ENCODE results near the gene UPK2.

The UPK2 gene

GRCh38 chr11:118913411-118914125 is 42.5 kb upstream of the UPK2 start:
- Histone ChIP-seq H3K4me1 (ENCODE audit: control insufficient read depth, insufficient read depth, low read length) (peaks cover 76% of the 10 kb centered on the region), H3K9ac (ENCODE audit: low read length) (peak overlapping the region; percentile 2), H3K36me3 (ENCODE audit: control insufficient read depth, insufficient read depth, low read length) (no peaks in the 10 kb centered on the region), H3K27me3 (ENCODE audit: control insufficient read depth, insufficient read depth, low read length) (peaks cover 2% of the 10 kb centered on the region), H3K27ac (ENCODE audit: low read depth, low read length) (peak overlapping the region; percentile 91), H3K4me3 (ENCODE audit: low read length) (peak overlapping the region; percentile 31)

DNA sequence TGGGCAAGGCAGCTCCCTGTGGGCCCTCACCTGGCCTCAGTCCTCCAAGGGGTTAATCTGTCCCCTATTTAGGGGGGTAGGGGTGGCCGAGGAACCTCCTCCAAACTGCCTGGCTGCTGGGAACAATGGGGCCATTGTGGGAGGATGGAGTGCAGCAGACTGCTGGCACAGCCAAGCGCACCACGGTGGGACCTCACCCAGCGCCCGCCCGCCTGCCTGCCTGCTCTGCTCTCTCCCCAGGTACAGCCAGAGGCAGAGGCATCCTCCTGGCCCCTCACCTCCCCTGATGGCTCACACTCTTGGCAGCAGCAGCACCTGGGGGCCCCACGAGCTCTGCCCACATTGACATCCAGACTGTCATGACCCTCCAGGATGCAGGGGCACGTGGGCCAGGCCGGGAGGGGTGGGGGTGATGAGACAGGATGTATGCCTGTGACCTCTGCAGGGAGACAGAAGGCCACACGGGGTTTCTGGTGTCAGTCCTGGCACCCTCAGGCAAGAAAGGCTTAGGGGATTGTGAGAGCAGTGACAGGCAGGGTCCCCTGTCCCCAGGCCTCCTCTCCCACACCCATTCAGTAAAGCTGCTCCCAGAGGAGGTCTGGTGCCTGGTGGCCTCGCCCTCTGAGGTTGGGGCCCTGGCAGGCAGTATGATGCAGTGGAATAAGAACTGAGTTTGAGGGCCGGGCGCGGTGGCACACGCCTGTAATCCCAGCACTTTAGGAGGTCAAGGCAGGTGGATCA is 41.8 kb upstream of the UPK2 start:
- H3K9ac ChIP-seq (ENCODE audit: low read length), result peak overlapping the region; percentile 2
- H3K27ac ChIP-seq (ENCODE audit: low read depth, low read length), result peak overlapping the region; percentile 91
- H3K4me1 ChIP-seq (ENCODE audit: control insufficient read depth, insufficient read depth, low read length), result peaks cover 76% of the 10 kb centered on the region
- H3K4me3 ChIP-seq (ENCODE audit: low read length), result no peak overlapping the region
- peaks cover 2% of the 10 kb centered on the region for H3K27me3 ChIP-seq (ENCODE audit: control insufficient read depth, insufficient read depth, low read length)
- no peaks in the 10 kb centered on the region for H3K36me3 ChIP-seq (ENCODE audit: control insufficient read depth, insufficient read depth, low read length)

GRCh38 chr11:118914987-118915386 is 41.1 kb upstream of the UPK2 start:
- Histone ChIP-seq H3K9ac (ENCODE audit: low read length) (peak overlapping the region; percentile 35), H3K27me3 (ENCODE audit: control insufficient read depth, insufficient read depth, low read length) (peaks cover 1% of the 10 kb centered on the region), H3K27ac (ENCODE audit: low read depth, low read length) (peak overlapping the region; percentile 91), H3K36me3 (ENCODE audit: control insufficient read depth, insufficient read depth, low read length) (no peaks in the 10 kb centered on the region), H3K4me1 (ENCODE audit: control insufficient read depth, insufficient read depth, low read length) (peaks cover 79% of the 10 kb centered on the region), H3K4me3 (ENCODE audit: low read length) (no peak overlapping the region)

DNA sequence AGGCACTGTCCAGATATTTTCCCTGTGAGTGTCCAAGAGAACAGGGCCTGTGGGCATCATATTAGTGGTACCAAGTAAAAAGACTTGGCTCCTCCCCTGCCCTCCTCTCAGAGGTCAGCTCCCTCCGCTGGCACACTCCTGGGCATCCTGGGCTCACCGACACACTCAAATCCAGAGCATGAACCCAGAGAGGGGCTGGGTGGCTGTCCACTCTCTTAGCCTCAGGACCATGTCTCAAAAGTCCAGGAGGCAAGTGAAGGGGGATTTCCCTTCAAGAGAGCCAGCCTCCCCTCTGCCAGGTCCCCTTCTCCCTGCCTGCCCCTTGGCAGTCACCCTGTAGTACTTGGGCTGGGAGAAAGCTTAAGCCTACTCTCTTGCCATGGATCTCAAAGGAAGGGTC is 40.7 kb upstream of the UPK2 start:
- peaks cover 83% of the 10 kb centered on the region for H3K4me1 ChIP-seq (ENCODE audit: control insufficient read depth, insufficient read depth, low read length)
- no peaks in the 10 kb centered on the region for H3K36me3 ChIP-seq (ENCODE audit: control insufficient read depth, insufficient read depth, low read length)
- H3K27me3 ChIP-seq (ENCODE audit: control insufficient read depth, insufficient read depth, low read length), result no peaks in the 10 kb centered on the region
- peak overlapping the region; percentile 35 for H3K9ac ChIP-seq (ENCODE audit: low read length)
- peak overlapping the region; percentile 91 for H3K27ac ChIP-seq (ENCODE audit: low read depth, low read length)
- H3K4me3 ChIP-seq (ENCODE audit: low read length), result no peak overlapping the region

- peak overlapping the region; percentile 22 for H3K9ac ChIP-seq (ENCODE audit: low read length)
- H3K27me3 ChIP-seq (ENCODE audit: control insufficient read depth, insufficient read depth, low read length), result no peaks in the 10 kb centered on the region
- peak overlapping the region; percentile 91 for H3K27ac ChIP-seq (ENCODE audit: low read depth, low read length)
- H3K4me1 ChIP-seq (ENCODE audit: control insufficient read depth, insufficient read depth, low read length), result peaks cover 87% of the 10 kb centered on the region
- no peaks in the 10 kb centered on the region for H3K36me3 ChIP-seq (ENCODE audit: control insufficient read depth, insufficient read depth, low read length)
- peak overlapping the region; percentile 33 for H3K4me3 ChIP-seq (ENCODE audit: low read length)
Observed at GRCh38 chr11:118915941-118916841, 39.9 kb upstream of the UPK2 start.

DNA sequence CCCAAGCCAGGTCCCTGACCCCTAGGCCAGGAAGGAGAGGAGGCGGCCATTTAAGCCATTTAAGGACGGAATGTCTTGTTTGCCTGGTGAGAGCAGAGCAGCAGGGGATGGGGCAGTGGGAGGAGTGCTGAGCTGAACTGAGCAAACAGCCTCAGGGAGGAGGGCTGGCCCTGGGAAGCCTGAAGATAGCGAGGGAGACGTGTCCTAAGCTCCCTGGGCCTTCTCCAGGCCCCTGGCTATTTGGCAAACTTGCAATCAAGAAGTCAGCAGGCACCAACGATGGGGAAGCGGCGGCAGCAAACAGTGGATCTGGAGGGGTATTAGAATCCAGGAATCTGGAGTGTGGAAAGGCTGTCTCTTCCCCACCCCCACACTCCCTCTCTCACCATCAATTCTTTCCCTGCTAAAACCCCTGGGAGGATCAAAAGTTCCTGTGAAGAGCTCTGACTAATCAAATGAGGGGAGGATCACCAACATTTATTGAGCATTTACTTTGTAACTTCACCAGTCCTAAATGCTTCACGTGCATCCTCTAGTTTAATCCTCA is 39.2 kb upstream of the UPK2 start:
- peaks cover 88% of the 10 kb centered on the region for H3K4me1 ChIP-seq (ENCODE audit: control insufficient read depth, insufficient read depth, low read length)
- H3K27me3 ChIP-seq (ENCODE audit: control insufficient read depth, insufficient read depth, low read length), result no peaks in the 10 kb centered on the region
- H3K4me3 ChIP-seq (ENCODE audit: low read length), result peak overlapping the region; percentile 33

GRCh38 chr11:118917481-118918127 is 38.5 kb upstream of the UPK2 start:
- Histone ChIP-seq H3K9ac (ENCODE audit: low read length) (peak overlapping the region; percentile 11), H3K27ac (ENCODE audit: low read depth, low read length) (peak overlapping the region; percentile 91), H3K27me3 (ENCODE audit: control insufficient read depth, insufficient read depth, low read length) (no peaks in the 10 kb centered on the region), H3K36me3 (ENCODE audit: control insufficient read depth, insufficient read depth, low read length) (no peaks in the 10 kb centered on the region), H3K4me3 (ENCODE audit: low read length) (peak overlapping the region; percentile 52), H3K4me1 (ENCODE audit: control insufficient read depth, insufficient read depth, low read length) (peaks cover 83% of the 10 kb centered on the region)

More for the DNA sequence above, 39.2 kb upstream of the UPK2 start:
- Histone ChIP-seq H3K36me3 (ENCODE audit: control insufficient read depth, insufficient read depth, low read length) (no peaks in the 10 kb centered on the region), H3K27ac (ENCODE audit: low read depth, low read length) (peak overlapping the region; percentile 91), H3K9ac (ENCODE audit: low read length) (peak overlapping the region; percentile 22)

DNA sequence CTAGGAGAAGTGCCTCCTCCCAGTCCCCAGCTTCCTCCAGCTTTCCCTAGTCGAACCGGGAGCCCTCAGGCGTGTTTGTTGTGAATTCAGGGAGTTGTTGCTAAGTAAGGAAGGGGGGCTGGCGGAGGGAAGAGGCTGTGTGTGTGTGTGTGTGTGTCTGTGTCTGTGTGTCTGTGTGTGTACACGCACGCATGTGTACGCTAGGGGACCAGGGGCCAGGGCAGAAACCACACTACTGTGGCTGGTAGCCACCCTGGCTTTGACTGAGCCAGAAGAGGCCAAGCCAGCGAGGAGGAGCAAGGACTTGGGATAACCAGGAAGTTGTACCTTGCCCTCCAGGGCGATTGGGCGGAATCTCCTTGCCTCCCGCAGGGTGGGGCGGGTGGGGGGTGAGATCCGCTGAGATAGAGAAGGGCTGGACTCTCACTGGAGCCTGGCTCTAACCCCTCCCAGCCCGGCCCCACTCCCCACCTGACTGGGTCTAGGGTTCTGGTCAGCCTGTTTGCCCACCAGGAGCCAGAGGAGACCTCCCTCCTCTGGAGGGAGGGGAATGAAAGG is 37.9 kb upstream of the UPK2 start:
- no peaks in the 10 kb centered on the region for H3K27me3 ChIP-seq (ENCODE audit: control insufficient read depth, insufficient read depth, low read length)
- peak overlapping the region; percentile 62 for H3K4me3 ChIP-seq (ENCODE audit: low read length)
- peak overlapping the region; percentile 91 for H3K27ac ChIP-seq (ENCODE audit: low read depth, low read length)
- peaks cover 80% of the 10 kb centered on the region for H3K4me1 ChIP-seq (ENCODE audit: control insufficient read depth, insufficient read depth, low read length)
- no peaks in the 10 kb centered on the region for H3K36me3 ChIP-seq (ENCODE audit: control insufficient read depth, insufficient read depth, low read length)
- peak overlapping the region; percentile 81 for H3K9ac ChIP-seq (ENCODE audit: low read length)

GRCh38 chr11:118918686-118919280 is 37.3 kb upstream of the UPK2 start:
- no peaks in the 10 kb centered on the region for H3K36me3 ChIP-seq (ENCODE audit: control insufficient read depth, insufficient read depth, low read length)
- peak overlapping the region; percentile 81 for H3K9ac ChIP-seq (ENCODE audit: low read length)
- peaks cover 81% of the 10 kb centered on the region for H3K4me1 ChIP-seq (ENCODE audit: control insufficient read depth, insufficient read depth, low read length)
- H3K27ac ChIP-seq (ENCODE audit: low read depth, low read length), result peak overlapping the region; percentile 91
- no peaks in the 10 kb centered on the region for H3K27me3 ChIP-seq (ENCODE audit: control insufficient read depth, insufficient read depth, low read length)
- H3K4me3 ChIP-seq (ENCODE audit: low read length), result peak overlapping the region; percentile 81

- H3K4me3 ChIP-seq (ENCODE audit: low read length), result peak overlapping the region; percentile 81
- no peaks in the 10 kb centered on the region for H3K27me3 ChIP-seq (ENCODE audit: control insufficient read depth, insufficient read depth, low read length)
- H3K36me3 ChIP-seq (ENCODE audit: control insufficient read depth, insufficient read depth, low read length), result no peaks in the 10 kb centered on the region
- H3K9ac ChIP-seq (ENCODE audit: low read length), result no peak overlapping the region
- peaks cover 63% of the 10 kb centered on the region for H3K4me1 ChIP-seq (ENCODE audit: control insufficient read depth, insufficient read depth, low read length)
- peak overlapping the region; percentile 91 for H3K27ac ChIP-seq (ENCODE audit: low read depth, low read length)
Observed at GRCh38 chr11:118921121-118921928, 34.8 kb upstream of the UPK2 start.

Measured in rectal smooth muscle tissue (tissue), 1 donor.